OCI-LY7 (cell line): ENCODE results near the gene TRAPPC6A. TPM values are rescaled to one million over a fixed set of nuclear protein-coding genes. Genes with fewer than 3 reads are reported as not detected.

Source experiments
- BruUV-seq: library from RNA; stranded (reverse); fragments of 400-500 nt; replicated peaks from 2 replicates; lab custom pipeline; 2021; lab: Mats Ljungman, UMichigan
- CTCF ChIA-PET: fragments of 300-600 bp; sonication (Branson Sonifier 250); formaldehyde crosslinking; loops from one replicate; lab custom pipeline; 2022; ENCODE audit warnings: antibody characterized with exemption; ENCODE audit not compliant: unreplicated experiment; lab: Charles Lee
- POLR2A ChIA-PET: fragments of 300-600 bp; sonication (Branson Sonifier 250); formaldehyde crosslinking; loops from one replicate; lab custom pipeline; 2022; ENCODE audit warnings: antibody characterized with exemption; lab: Charles Lee
- DNase-seq: peaks from one replicate; pipeline ENCODE4 v3.0.0-alpha.2; 2015; ENCODE audit warnings: low spot score
- H2AFZ ChIP-seq: fragments of 200-600 bp; sonication (generic), shearing (Covaris generic); 2 replicates; pipeline ENCODE4 v1.6.1; 2014; ENCODE audit warnings: mild to moderate bottlenecking, antibody characterized with exemption, low read length, moderate library complexity
- H3K27ac ChIP-seq: fragments of 200-600 bp; sonication (generic); 2 replicates; pipeline ENCODE4 v1.5.1; 2014; ENCODE audit warnings: mixed run types, low read depth, mild to moderate bottlenecking, moderate library complexity, low read length, inconsistent platforms; ENCODE audit not compliant: poor library complexity, severe bottlenecking
- H3K36me3 ChIP-seq: fragments of 200-600 bp; sonication (generic); 2 replicates; pipeline ENCODE4 v1.6.1; 2014; ENCODE audit warnings: mild to moderate bottlenecking, antibody characterized with exemption, low read length, moderate library complexity, mixed read lengths; ENCODE audit not compliant: insufficient read depth
- H3K4me1 ChIP-seq: fragments of 200-600 bp; sonication (generic); 2 replicates; pipeline ENCODE4 v1.5.1; 2014; ENCODE audit warnings: mild to moderate bottlenecking, low read length; ENCODE audit not compliant: insufficient read depth, poor library complexity, severe bottlenecking
- H3K4me2 ChIP-seq: fragments of 200-600 bp; sonication (generic); 2 replicates; pipeline ENCODE4 v1.6.1; 2014; ENCODE audit warnings: mild to moderate bottlenecking, low read length
- H3K4me3 ChIP-seq: fragments of 200-600 bp; sonication (generic); 2 replicates; pipeline ENCODE4 v1.5.1; 2014; ENCODE audit warnings: mild to moderate bottlenecking, low read depth, low read length; ENCODE audit not compliant: poor library complexity, severe bottlenecking
- H3K79me2 ChIP-seq: fragments of 200-600 bp; sonication (generic); 2 replicates; pipeline ENCODE4 v1.6.1; 2016; ENCODE audit warnings: low read depth, mild to moderate bottlenecking, low read length, moderate library complexity, mixed read lengths; ENCODE audit not compliant: insufficient read depth
- H3K9me2 ChIP-seq: fragments of 200-600 bp; sonication (generic); 2 replicates; pipeline ENCODE4 v1.6.1; 2016; ENCODE audit warnings: mild to moderate bottlenecking, low read length, mixed read lengths; ENCODE audit not compliant: insufficient read depth
- H3K9me3 ChIP-seq: fragments of 200-600 bp; sonication (generic); 2 replicates; pipeline ENCODE4 v1.6.1; 2014; ENCODE audit warnings: mild to moderate bottlenecking, mixed run types, low read length, mixed read lengths
- H4K20me1 ChIP-seq: fragments of 200-600 bp; sonication (generic); 2 replicates; pipeline ENCODE4 v1.6.1; 2014; ENCODE audit warnings: mild to moderate bottlenecking, antibody characterized with exemption, low read length, moderate library complexity, mixed read lengths; ENCODE audit not compliant: insufficient read depth
- EZH2phosphoT487 ChIP-seq: fragments of 200-600 bp; sonication (generic); IDR thresholded peaks from 2 replicates; pipeline ENCODE4 v1.6.1; 2018; ENCODE audit warnings: low read depth, borderline replicate concordance, mild to moderate bottlenecking, mixed run types, antibody characterized with exemption, low read length, moderate library complexity, mixed read lengths
- intact Hi-C: fragments of 100-400 bp; cut with micrococcal nuclease; formaldehyde crosslinking; loops from one replicate; pipeline ENCODE4 v1.10.0; 2022; ENCODE audit not compliant: unreplicated experiment
- total RNA-seq, 2 experiments: library from RNA; depleted of rRNA in 1 of 2; stranded (reverse); fragments of >200 nt in 1 of 2; shearing (Covaris generic) in 1 of 2; gene quantifications; 2 replicates each; pipeline ENCODE4 v1.2.3, GENCODE V29; 2014 to 2022
- TF ChIP-seq, protein P1 (sequence below): fragments of 200-600 bp; sonication (generic); conservative IDR thresholded peaks from 2 replicates; pipeline ENCODE4 v1.5.1; 2014; ENCODE audit warnings: mild to moderate bottlenecking, antibody characterized with exemption, low read length, moderate library complexity, mixed read lengths

TRAPPC6A gene
- total RNA-seq, 2 experiments from 2014 or later = 55.6 to 70.9 TPM

DNA sequence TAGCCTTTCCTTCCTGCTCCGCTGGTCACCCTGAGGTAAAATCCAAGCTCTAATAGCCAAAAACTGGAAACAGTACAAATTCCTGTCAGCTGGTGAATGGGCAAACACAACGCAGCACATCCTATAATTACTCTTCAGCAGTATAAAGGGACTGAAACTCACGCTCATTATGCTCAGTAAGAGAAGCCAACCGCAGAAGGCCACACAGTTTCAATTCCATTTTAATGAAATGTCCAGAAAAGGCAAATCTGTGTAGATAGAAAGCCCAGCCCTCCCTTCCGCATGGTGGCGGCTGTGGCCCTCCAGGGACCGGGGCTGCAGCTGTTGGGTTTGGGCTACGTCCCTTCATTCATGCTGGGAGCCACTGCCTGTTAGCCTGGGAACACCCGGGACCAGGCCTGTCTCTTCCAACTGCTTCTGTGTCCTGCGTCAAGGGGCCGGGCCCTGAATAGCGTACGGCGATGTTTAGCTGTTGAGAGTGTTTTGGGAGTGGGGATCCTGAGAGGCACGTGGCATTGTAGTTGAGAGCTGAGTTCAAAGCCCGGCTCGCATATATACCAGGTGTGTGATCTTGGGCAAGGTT, 40.8 kb downstream of the TRAPPC6A start:
- Histone ChIP-seq H4K20me1 (no peaks in the 10 kb centered on the region), H3K9me3 (no peaks in the 10 kb centered on the region), H3K4me2 (peak overlapping the region; percentile 79), H3K9me2 (no peaks in the 10 kb centered on the region), H3K36me3 (peaks cover 29% of the 10 kb centered on the region), H3K4me1 (peaks cover 70% of the 10 kb centered on the region), H3K27ac (peak overlapping the region; percentile 98), H2AFZ (no peak overlapping the region), H3K79me2 (peaks cover 47% of the 10 kb centered on the region), H3K4me3 (peak overlapping the region; percentile 61)
- no TSS peak for BruUV-seq
- POLR2A ChIA-PET = interaction anchor here (0.7 to 2.1 kb wide), 5 partner anchors 30 to 385 kb away, joined by 3 to 15 read pairs (median 6); partner anchors contain the start of genes BLOC1S3, PPP1R37 and TRAPPC6A
- intact Hi-C loops = loop anchor here (1.0 to 5.0 kb wide), 3 partner anchors 41 to 140 kb away; partner anchors contain the start of genes BLOC1S3 and TRAPPC6A
- peak; percentile 95 for DNase-seq
- no peak for TF ChIP-seq EZH2phosphoT487
- TF ChIP-seq, protein P1, sequence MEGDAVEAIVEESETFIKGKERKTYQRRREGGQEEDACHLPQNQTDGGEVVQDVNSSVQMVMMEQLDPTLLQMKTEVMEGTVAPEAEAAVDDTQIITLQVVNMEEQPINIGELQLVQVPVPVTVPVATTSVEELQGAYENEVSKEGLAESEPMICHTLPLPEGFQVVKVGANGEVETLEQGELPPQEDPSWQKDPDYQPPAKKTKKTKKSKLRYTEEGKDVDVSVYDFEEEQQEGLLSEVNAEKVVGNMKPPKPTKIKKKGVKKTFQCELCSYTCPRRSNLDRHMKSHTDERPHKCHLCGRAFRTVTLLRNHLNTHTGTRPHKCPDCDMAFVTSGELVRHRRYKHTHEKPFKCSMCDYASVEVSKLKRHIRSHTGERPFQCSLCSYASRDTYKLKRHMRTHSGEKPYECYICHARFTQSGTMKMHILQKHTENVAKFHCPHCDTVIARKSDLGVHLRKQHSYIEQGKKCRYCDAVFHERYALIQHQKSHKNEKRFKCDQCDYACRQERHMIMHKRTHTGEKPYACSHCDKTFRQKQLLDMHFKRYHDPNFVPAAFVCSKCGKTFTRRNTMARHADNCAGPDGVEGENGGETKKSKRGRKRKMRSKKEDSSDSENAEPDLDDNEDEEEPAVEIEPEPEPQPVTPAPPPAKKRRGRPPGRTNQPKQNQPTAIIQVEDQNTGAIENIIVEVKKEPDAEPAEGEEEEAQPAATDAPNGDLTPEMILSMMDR = no peak
- CTCF ChIA-PET = interaction anchor here (0.7 to 1.5 kb wide), 3 partner anchors 11 to 66 kb away, joined by 3 to 8 read pairs (median 8); no protein-coding TSS in a partner anchor

DNA sequence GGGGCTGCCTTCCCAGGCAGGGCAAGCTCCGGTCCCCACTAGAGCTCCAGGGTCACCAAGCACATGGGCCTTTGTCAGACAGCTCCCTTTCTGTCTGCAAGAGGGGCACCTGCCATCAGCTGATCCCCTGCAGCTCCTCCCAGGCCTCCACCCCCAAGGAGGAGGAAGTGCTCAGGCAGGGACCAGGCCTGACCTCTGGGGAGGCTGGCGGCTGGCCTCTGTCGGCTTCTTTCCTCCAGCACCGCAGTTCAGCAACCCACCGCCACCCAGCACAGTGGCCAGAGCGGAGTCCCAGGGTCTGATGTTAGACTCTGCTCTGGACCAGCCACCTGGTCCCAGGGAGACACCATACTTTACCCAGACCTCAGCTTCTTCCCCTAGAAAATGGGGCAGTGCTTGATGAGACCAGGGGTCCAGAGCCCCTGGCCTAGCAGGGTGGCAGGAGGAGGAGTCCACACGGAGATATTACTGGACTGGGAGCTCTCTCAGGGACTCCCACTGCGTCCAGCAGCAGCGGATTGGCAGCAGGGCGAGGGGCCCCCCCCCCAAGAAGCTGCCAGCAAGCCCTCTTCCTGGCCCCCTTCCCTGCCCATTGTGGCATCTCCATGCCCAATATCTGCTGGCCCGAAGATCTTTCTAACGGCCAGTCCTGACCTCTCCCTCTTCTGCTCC, 41.4 kb downstream of the TRAPPC6A start:
- H3K4me3 ChIP-seq = peak overlapping the region; percentile 61
- no TSS peak for BruUV-seq
- no peaks in the 10 kb centered on the region for H4K20me1 ChIP-seq
- H3K79me2 ChIP-seq = peaks cover 51% of the 10 kb centered on the region
- no peaks in the 10 kb centered on the region for H3K9me3 ChIP-seq
- TF ChIP-seq EZH2phosphoT487 = no peak
- TF ChIP-seq, protein P1 = no peak
- ChIA-PET CTCF (interaction anchor here (1.5 kb wide), 1 partner anchor 10 kb away, joined by 8 read pairs; no protein-coding TSS in a partner anchor), POLR2A (interaction anchor here (0.7 to 2.1 kb wide), 7 partner anchors 9 to 384 kb away, joined by 3 to 15 read pairs (median 4); partner anchors contain the start of genes BLOC1S3, PPP1R37 and TRAPPC6A)
- peaks cover 25% of the 10 kb centered on the region; the same call in 1 of the 2 replicates for H3K36me3 ChIP-seq
- no peak overlapping the region for H2AFZ ChIP-seq
- intact Hi-C loops = loop anchor here (1.0 to 5.0 kb wide), 3 partner anchors 42 to 139 kb away; partner anchors contain the start of genes BLOC1S3 and TRAPPC6A
- peaks cover 76% of the 10 kb centered on the region for H3K4me1 ChIP-seq
- H3K4me2 ChIP-seq = peak overlapping the region; percentile 79
- H3K9me2 ChIP-seq = no peaks in the 10 kb centered on the region
- peak; percentile 76 for DNase-seq
- peak overlapping the region; percentile 98 for H3K27ac ChIP-seq
